Liver (tissue), 9 donors: Measurements from ENCODE around the gene MYH11. TPM values are rescaled to one million over a fixed set of nuclear protein-coding genes. Genes with fewer than 3 reads are reported as not detected.

Experiments used
- DNase-seq: peaks from one replicate; pipeline ENCODE4 v3.0.0-alpha.2; 2017; ENCODE audit warnings: low spot score
- H3K27ac ChIP-seq, 2 donors: one replicate each; pipeline ENCODE4 v1.7.0; 2013; ENCODE audit warnings: inconsistent platforms in 2 of 2, low read length in 2 of 2, control low read depth in 1 of 2, low read depth in 1 of 2, mild to moderate bottlenecking in 1 of 2
- H3K27me3 ChIP-seq, 4 donors: one replicate each; pipeline versions ENCODE4 v1.6.1 to v1.7.0; 2013; ENCODE audit warnings: low read length in 3 of 4, inconsistent platforms in 1 of 4, mild to moderate bottlenecking in 1 of 4, moderate library complexity in 1 of 4; ENCODE audit not compliant: control insufficient read depth in 4 of 4, insufficient read depth in 4 of 4
- H3K36me3 ChIP-seq, 4 donors: one replicate each; pipeline versions ENCODE4 v1.6.1 to v1.7.0; 2013; ENCODE audit warnings: low read length in 3 of 4, mild to moderate bottlenecking in 3 of 4, low read depth in 1 of 4, moderate library complexity in 1 of 4; ENCODE audit not compliant: control insufficient read depth in 4 of 4, insufficient read depth in 3 of 4
- H3K4me1 ChIP-seq, 4 donors: one replicate each; pipeline versions ENCODE4 v1.6.1 to v1.7.0; 2013; ENCODE audit warnings: low read length in 3 of 4, mild to moderate bottlenecking in 3 of 4, moderate library complexity in 1 of 4; ENCODE audit not compliant: control insufficient read depth in 4 of 4, insufficient read depth in 4 of 4
- H3K4me3 ChIP-seq, 3 donors: one replicate each; pipeline versions ENCODE4 v1.6.1 to v1.7.0; 2013; ENCODE audit warnings: low read length in 3 of 3, control low read depth in 1 of 3, low read depth in 1 of 3, mild to moderate bottlenecking in 1 of 3
- H3K9ac ChIP-seq, 2 donors: one replicate each; pipeline ENCODE4 v1.7.0; 2013; ENCODE audit warnings: low read length in 2 of 2, mild to moderate bottlenecking in 2 of 2, moderate library complexity in 2 of 2, control low read depth in 1 of 2, low read depth in 1 of 2
- H3K9me3 ChIP-seq, 4 donors: one replicate each; pipeline versions ENCODE4 v1.6.1 to v1.7.0; 2013; ENCODE audit warnings: low read length in 3 of 4; ENCODE audit not compliant: control insufficient read depth in 4 of 4
- EGR1 ChIP-seq, 2 donors: IDR thresholded peaks; 2 replicates each; pipeline ENCODE4 v1.6.1; 2016 to 2018; ENCODE audit warnings: antibody characterized with exemption in 2 of 2, low read depth in 2 of 2
- FOXA2 ChIP-seq: IDR thresholded peaks from 2 replicates; pipeline ENCODE4 v1.6.1; 2016; ENCODE audit warnings: antibody characterized with exemption
- GABPA ChIP-seq, 2 donors: IDR thresholded peaks in 1 of 2; conservative IDR thresholded peaks in 1 of 2; 2 replicates each; pipeline ENCODE4 v1.6.1; 2016; ENCODE audit warnings: antibody characterized with exemption in 2 of 2, mild to moderate bottlenecking in 1 of 2, moderate library complexity in 1 of 2
- HNF4A ChIP-seq, 2 donors: conservative IDR thresholded peaks; 2 replicates each; pipeline ENCODE4 v1.6.1; 2016; ENCODE audit warnings: antibody characterized with exemption in 2 of 2, mild to moderate bottlenecking in 2 of 2
- HNF4G ChIP-seq: IDR thresholded peaks from 2 replicates; pipeline ENCODE4 v1.6.1; 2016; ENCODE audit warnings: antibody characterized with exemption
- JUND ChIP-seq, 2 donors: IDR thresholded peaks; 2 replicates each; pipeline ENCODE4 v1.6.1; 2016; ENCODE audit warnings: antibody characterized with exemption in 2 of 2
- NR2F2 ChIP-seq: IDR thresholded peaks from 2 replicates; pipeline ENCODE4 v1.6.1; 2016; ENCODE audit warnings: antibody characterized with exemption
- RXRA ChIP-seq, 2 donors: IDR thresholded peaks; 2 replicates each; pipeline ENCODE4 v1.6.1; 2017 to 2018; ENCODE audit warnings: antibody characterized with exemption in 2 of 2, mild to moderate bottlenecking in 1 of 2
- SP1 ChIP-seq: IDR thresholded peaks from 2 replicates; pipeline ENCODE4 v1.6.1; 2018; ENCODE audit warnings: antibody characterized with exemption, mild to moderate bottlenecking
- TAF1 ChIP-seq: conservative IDR thresholded peaks from 2 replicates; pipeline ENCODE4 v1.6.1; 2016; ENCODE audit warnings: antibody characterized with exemption, mild to moderate bottlenecking
- WGBS: extraction: QIAGEN DNeasy Blood & Tissue Kit; methylation state at CpG from one replicate; pipeline ENCODE4 v1.1.7; 2013; 5-methylcytosine and 5-hydroxymethylcytosine counted together
- polyA plus RNA-seq, 2 donors: library from polyadenylated mRNA; stranded (reverse) in 1 of 2; unstranded in 1 of 2; fragments of 200-250 nt in 1 of 2; fragments of >200 nt in 1 of 2; fragmentation: Nextera tagmentation in 1 of 2; extraction: Ambion mirVana in 1 of 2; gene quantifications; one replicate each; pipeline versions ENCODE4 v1.2.1 to v1.2.3, GENCODE V29; 2013 to 2015
- total RNA-seq, 2 donors: library from RNA; depleted of rRNA; stranded (reverse); fragments of >200 nt; gene quantifications; one replicate each; pipeline ENCODE4 v1.2.3, GENCODE V29; 2014
- TF ChIP-seq, protein P1 (sequence below): IDR thresholded peaks from 2 replicates; pipeline ENCODE4 v1.6.1; 2016; ENCODE audit warnings: antibody characterized with exemption
- TF ChIP-seq, protein P2 (sequence below): fragments of 150-350 bp; IDR thresholded peaks from 2 replicates; pipeline ENCODE4 v1.5.1; 2017; ENCODE audit warnings: improper control_type of control experiment, low read depth, low read length; ENCODE audit not compliant: missing input control
- TF ChIP-seq, protein P3 (sequence below): IDR thresholded peaks from 2 replicates; pipeline ENCODE4 v1.6.1; 2016; ENCODE audit warnings: antibody characterized with exemption, mild to moderate bottlenecking
- TF ChIP-seq, protein P4 (sequence below): IDR thresholded peaks from 2 replicates; pipeline ENCODE4 v1.6.1; 2016; ENCODE audit warnings: antibody characterized with exemption
- donor health status: healthy.
- donor health status: healthy.
- donor health status: healthy.
- donor health status: healthy.
- donor health status: healthy.

Gene MYH11
- total and polyA plus RNA-seq, 4 donors = 0.51 to 33.7 (median 4.0) TPM

- no peak overlapping the region for H3K4me3 ChIP-seq
- no peak for DNase-seq
- no peak overlapping the region for H3K27ac ChIP-seq
- no peaks in the 10 kb centered on the region for H3K36me3 ChIP-seq
- H3K27me3 ChIP-seq = no peaks in the 10 kb centered on the region
- no peaks in the 10 kb centered on the region for H3K9me3 ChIP-seq
- no peak overlapping the region for H3K9ac ChIP-seq
- WGBS = 91% methylated on average over 8 of the region's 8 CpGs
- H3K4me1 ChIP-seq = no peaks in the 10 kb centered on the region
- no peak for TF ChIP-seq TAF1
- TF ChIP-seq SP1 = no peak
- no peak for TF ChIP-seq NR2F2
- TF ChIP-seq GABPA (IDR thresholded peaks at IDR 0.05 in 1 of 2, conservative IDR thresholded peaks at IDR 0.05 in 1 of 2) = no peak
- no peak for TF ChIP-seq EGR1 (IDR thresholded peaks at IDR 0.05; ENCODE audit: low read depth in 2 of 2)
- TF ChIP-seq, protein P1, sequence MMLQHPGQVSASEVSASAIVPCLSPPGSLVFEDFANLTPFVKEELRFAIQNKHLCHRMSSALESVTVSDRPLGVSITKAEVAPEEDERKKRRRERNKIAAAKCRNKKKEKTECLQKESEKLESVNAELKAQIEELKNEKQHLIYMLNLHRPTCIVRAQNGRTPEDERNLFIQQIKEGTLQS = no peak
Measured at GRCh38 chr16:15897121-15897780, 40.4 kb upstream of the MYH11 start.

DNA sequence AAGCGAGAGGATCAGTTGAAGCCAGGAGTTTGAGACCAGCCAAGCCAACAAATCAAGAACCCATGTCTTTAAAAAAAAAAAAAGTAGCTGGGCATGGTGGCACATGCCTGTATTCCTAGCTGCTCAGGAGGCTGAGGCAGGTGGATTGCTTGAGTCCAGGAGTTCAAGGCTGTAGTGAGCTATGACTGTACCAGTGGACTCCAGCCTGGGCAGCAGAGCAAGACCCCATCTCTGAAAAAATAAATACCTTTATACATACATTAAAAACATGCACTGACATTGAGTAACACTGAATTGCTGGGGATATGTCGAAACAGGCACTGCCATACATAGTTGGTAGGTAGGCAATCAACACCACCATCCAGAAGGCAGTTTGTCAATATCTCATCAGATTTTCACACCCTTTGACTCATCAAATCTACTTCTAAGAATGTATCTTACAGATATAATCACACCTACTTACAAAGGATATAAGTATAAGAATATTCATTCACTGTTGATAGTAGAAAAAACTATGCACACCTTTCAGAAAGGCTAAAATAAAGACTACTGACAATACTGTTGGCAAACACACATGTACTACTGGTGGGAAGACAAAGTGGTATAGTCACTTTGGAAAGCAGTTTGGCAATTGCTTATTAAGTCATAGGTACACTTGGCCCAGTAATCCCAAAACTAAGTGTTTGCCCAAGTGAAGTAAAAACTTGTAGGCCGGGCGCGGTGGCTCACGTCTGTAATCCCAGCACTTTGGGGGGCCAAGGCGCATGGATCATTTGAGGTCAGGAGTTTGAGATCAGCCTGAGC is 37.9 kb upstream of the MYH11 start:
- H3K9me3 ChIP-seq = no peaks in the 10 kb centered on the region
- TF ChIP-seq, protein P2, sequence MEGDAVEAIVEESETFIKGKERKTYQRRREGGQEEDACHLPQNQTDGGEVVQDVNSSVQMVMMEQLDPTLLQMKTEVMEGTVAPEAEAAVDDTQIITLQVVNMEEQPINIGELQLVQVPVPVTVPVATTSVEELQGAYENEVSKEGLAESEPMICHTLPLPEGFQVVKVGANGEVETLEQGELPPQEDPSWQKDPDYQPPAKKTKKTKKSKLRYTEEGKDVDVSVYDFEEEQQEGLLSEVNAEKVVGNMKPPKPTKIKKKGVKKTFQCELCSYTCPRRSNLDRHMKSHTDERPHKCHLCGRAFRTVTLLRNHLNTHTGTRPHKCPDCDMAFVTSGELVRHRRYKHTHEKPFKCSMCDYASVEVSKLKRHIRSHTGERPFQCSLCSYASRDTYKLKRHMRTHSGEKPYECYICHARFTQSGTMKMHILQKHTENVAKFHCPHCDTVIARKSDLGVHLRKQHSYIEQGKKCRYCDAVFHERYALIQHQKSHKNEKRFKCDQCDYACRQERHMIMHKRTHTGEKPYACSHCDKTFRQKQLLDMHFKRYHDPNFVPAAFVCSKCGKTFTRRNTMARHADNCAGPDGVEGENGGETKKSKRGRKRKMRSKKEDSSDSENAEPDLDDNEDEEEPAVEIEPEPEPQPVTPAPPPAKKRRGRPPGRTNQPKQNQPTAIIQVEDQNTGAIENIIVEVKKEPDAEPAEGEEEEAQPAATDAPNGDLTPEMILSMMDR = no peak
- TF ChIP-seq, protein P3, sequence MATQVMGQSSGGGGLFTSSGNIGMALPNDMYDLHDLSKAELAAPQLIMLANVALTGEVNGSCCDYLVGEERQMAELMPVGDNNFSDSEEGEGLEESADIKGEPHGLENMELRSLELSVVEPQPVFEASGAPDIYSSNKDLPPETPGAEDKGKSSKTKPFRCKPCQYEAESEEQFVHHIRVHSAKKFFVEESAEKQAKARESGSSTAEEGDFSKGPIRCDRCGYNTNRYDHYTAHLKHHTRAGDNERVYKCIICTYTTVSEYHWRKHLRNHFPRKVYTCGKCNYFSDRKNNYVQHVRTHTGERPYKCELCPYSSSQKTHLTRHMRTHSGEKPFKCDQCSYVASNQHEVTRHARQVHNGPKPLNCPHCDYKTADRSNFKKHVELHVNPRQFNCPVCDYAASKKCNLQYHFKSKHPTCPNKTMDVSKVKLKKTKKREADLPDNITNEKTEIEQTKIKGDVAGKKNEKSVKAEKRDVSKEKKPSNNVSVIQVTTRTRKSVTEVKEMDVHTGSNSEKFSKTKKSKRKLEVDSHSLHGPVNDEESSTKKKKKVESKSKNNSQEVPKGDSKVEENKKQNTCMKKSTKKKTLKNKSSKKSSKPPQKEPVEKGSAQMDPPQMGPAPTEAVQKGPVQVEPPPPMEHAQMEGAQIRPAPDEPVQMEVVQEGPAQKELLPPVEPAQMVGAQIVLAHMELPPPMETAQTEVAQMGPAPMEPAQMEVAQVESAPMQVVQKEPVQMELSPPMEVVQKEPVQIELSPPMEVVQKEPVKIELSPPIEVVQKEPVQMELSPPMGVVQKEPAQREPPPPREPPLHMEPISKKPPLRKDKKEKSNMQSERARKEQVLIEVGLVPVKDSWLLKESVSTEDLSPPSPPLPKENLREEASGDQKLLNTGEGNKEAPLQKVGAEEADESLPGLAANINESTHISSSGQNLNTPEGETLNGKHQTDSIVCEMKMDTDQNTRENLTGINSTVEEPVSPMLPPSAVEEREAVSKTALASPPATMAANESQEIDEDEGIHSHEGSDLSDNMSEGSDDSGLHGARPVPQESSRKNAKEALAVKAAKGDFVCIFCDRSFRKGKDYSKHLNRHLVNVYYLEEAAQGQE = no peak
- no peak for TF ChIP-seq FOXA2
- WGBS = 94% methylated on average over 7 of the region's 7 CpGs

GRCh38 chr16:15891508-15891907 is 34.7 kb upstream of the MYH11 start:
- no peak overlapping the region for H3K27ac ChIP-seq
- WGBS = 77% methylated on average over 3 of the region's 3 CpGs
- H3K4me3 ChIP-seq = no peak overlapping the region
- H3K9ac ChIP-seq = no peak overlapping the region
- no peaks in the 10 kb centered on the region for H3K36me3 ChIP-seq
- H3K4me1 ChIP-seq = peaks cover 1 to 15% (median 11%) of the 10 kb centered on the region in 4 donors
- no peaks in the 10 kb centered on the region for H3K9me3 ChIP-seq
- DNase-seq = no peak
- no peaks in the 10 kb centered on the region for H3K27me3 ChIP-seq
- TF ChIP-seq HNF4A (conservative IDR thresholded peaks at IDR 0.05) (no peak), RXRA (IDR thresholded peaks at IDR 0.05) (no peak), GABPA (IDR thresholded peaks at IDR 0.05 in 1 of 2, conservative IDR thresholded peaks at IDR 0.05 in 1 of 2) (no peak), HNF4G (no peak), JUND (IDR thresholded peaks at IDR 0.05) (no peak), TAF1 (no peak)
- TF ChIP-seq, protein P4, sequence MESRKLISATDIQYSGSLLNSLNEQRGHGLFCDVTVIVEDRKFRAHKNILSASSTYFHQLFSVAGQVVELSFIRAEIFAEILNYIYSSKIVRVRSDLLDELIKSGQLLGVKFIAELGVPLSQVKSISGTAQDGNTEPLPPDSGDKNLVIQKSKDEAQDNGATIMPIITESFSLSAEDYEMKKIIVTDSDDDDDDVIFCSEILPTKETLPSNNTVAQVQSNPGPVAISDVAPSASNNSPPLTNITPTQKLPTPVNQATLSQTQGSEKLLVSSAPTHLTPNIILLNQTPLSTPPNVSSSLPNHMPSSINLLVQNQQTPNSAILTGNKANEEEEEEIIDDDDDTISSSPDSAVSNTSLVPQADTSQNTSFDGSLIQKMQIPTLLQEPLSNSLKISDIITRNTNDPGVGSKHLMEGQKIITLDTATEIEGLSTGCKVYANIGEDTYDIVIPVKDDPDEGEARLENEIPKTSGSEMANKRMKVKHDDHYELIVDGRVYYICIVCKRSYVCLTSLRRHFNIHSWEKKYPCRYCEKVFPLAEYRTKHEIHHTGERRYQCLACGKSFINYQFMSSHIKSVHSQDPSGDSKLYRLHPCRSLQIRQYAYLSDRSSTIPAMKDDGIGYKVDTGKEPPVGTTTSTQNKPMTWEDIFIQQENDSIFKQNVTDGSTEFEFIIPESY = no peak
- TF ChIP-seq, protein P3 = no peak

More for the DNA sequence above, 37.9 kb upstream of the MYH11 start:
- Histone ChIP-seq H3K4me3 (no peak overlapping the region), H3K27me3 (no peaks in the 10 kb centered on the region), H3K36me3 (no peaks in the 10 kb centered on the region), H3K9ac (no peak overlapping the region), H3K27ac (no peak overlapping the region), H3K4me1 (no peaks in the 10 kb centered on the region)
- DNase-seq = no peak
